ENCODE measurements around the gene MYO18B.

The MYO18B gene

GRCh38 chr22:25892678-25893077, 150.7 kb downstream of the MYO18B start:
- H3K36me3 Mint-ChIP-seq = no peaks in the 10 kb centered on the region

GRCh38 chr22:25895678-25896077, 153.7 kb downstream of the MYO18B start:
- Mint-ChIP-seq H3K27ac (no peak overlapping the region), H3K9me3 (no peaks in the 10 kb centered on the region), H3K4me1 (no peaks in the 10 kb centered on the region), H3K4me3 (no peak overlapping the region), H3K36me3 (no peaks in the 10 kb centered on the region), H3K27me3 (peaks cover 4% of the 10 kb centered on the region)

More at GRCh38 chr22:25892678-25893077, 150.7 kb downstream of the MYO18B start:
- Mint-ChIP-seq H3K4me3 (no peak overlapping the region), H3K4me1 (no peaks in the 10 kb centered on the region), H3K9me3 (no peaks in the 10 kb centered on the region), H3K27ac (no peak overlapping the region), H3K27me3 (peaks cover 6% of the 10 kb centered on the region)

- H3K9me3 Mint-ChIP-seq = no peaks in the 10 kb centered on the region
- H3K27ac Mint-ChIP-seq = no peak overlapping the region
- H3K4me3 Mint-ChIP-seq = no peak overlapping the region
- H3K4me1 Mint-ChIP-seq = no peaks in the 10 kb centered on the region
- no peaks in the 10 kb centered on the region for H3K36me3 Mint-ChIP-seq
- peaks cover 4% of the 10 kb centered on the region for H3K27me3 Mint-ChIP-seq
Observed at GRCh38 chr22:25896098-25896497, 154.1 kb downstream of the MYO18B start.

- Mint-ChIP-seq H3K36me3 (no peaks in the 10 kb centered on the region), H3K27ac (no peak overlapping the region), H3K4me3 (no peak overlapping the region), H3K4me1 (no peaks in the 10 kb centered on the region), H3K27me3 (peaks cover 4% of the 10 kb centered on the region), H3K9me3 (no peaks in the 10 kb centered on the region)
Observed at GRCh38 chr22:25896592-25896991, 154.6 kb downstream of the MYO18B start.

GRCh38 chr22:25898707-25899365, 156.8 kb downstream of the MYO18B start:
- no peak overlapping the region for H3K4me3 Mint-ChIP-seq
- H3K9me3 Mint-ChIP-seq = no peaks in the 10 kb centered on the region
- H3K36me3 Mint-ChIP-seq = no peaks in the 10 kb centered on the region
- H3K27ac Mint-ChIP-seq = no peak overlapping the region
- H3K27me3 Mint-ChIP-seq = peaks cover 5% of the 10 kb centered on the region
- H3K4me1 Mint-ChIP-seq = no peaks in the 10 kb centered on the region

GRCh38 chr22:25899566-25899965, 157.6 kb downstream of the MYO18B start:
- Mint-ChIP-seq H3K36me3 (no peaks in the 10 kb centered on the region), H3K4me3 (no peak overlapping the region), H3K27me3 (peaks cover 8% of the 10 kb centered on the region), H3K9me3 (no peaks in the 10 kb centered on the region), H3K27ac (no peak overlapping the region), H3K4me1 (no peaks in the 10 kb centered on the region)

GRCh38 chr22:25900390-25900789, 158.4 kb downstream of the MYO18B start:
- H3K4me3 Mint-ChIP-seq = no peak overlapping the region
- H3K36me3 Mint-ChIP-seq = no peaks in the 10 kb centered on the region
- no peaks in the 10 kb centered on the region for H3K9me3 Mint-ChIP-seq
- peaks cover 8% of the 10 kb centered on the region for H3K27me3 Mint-ChIP-seq
- H3K27ac Mint-ChIP-seq = no peak overlapping the region
- no peaks in the 10 kb centered on the region for H3K4me1 Mint-ChIP-seq

GRCh38 chr22:25900880-25901279, 158.9 kb downstream of the MYO18B start:
- Mint-ChIP-seq H3K4me3 (no peak overlapping the region), H3K27me3 (peaks cover 8% of the 10 kb centered on the region), H3K27ac (no peak overlapping the region), H3K4me1 (no peaks in the 10 kb centered on the region), H3K9me3 (no peaks in the 10 kb centered on the region), H3K36me3 (no peaks in the 10 kb centered on the region)

GRCh38 chr22:25902402-25902801, 160.4 kb downstream of the MYO18B start:
- Mint-ChIP-seq H3K4me1 (no peaks in the 10 kb centered on the region), H3K9me3 (peaks cover 5% of the 10 kb centered on the region), H3K4me3 (no peak overlapping the region), H3K27me3 (peaks cover 6% of the 10 kb centered on the region), H3K36me3 (no peaks in the 10 kb centered on the region), H3K27ac (no peak overlapping the region)

GRCh38 chr22:25903294-25903693, 161.3 kb downstream of the MYO18B start:
- H3K27me3 Mint-ChIP-seq = peaks cover 6% of the 10 kb centered on the region
- H3K9me3 Mint-ChIP-seq = peaks cover 5% of the 10 kb centered on the region
- H3K27ac Mint-ChIP-seq = no peak overlapping the region
- no peaks in the 10 kb centered on the region for H3K4me1 Mint-ChIP-seq
- H3K36me3 Mint-ChIP-seq = no peaks in the 10 kb centered on the region
- no peak overlapping the region for H3K4me3 Mint-ChIP-seq

- peaks cover 4% of the 10 kb centered on the region for H3K27me3 Mint-ChIP-seq
- no peaks in the 10 kb centered on the region for H3K4me1 Mint-ChIP-seq
- no peaks in the 10 kb centered on the region for H3K36me3 Mint-ChIP-seq
- peaks cover 5% of the 10 kb centered on the region for H3K9me3 Mint-ChIP-seq
- no peak overlapping the region for H3K27ac Mint-ChIP-seq
- no peak overlapping the region for H3K4me3 Mint-ChIP-seq
Observed at GRCh38 chr22:25908212-25908611, 166.2 kb downstream of the MYO18B start.

- Mint-ChIP-seq H3K36me3 (no peaks in the 10 kb centered on the region), H3K27me3 (peaks cover 4% of the 10 kb centered on the region), H3K4me1 (no peaks in the 10 kb centered on the region), H3K9me3 (peaks cover 5% of the 10 kb centered on the region), H3K4me3 (no peak overlapping the region), H3K27ac (no peak overlapping the region)
Observed at GRCh38 chr22:25908755-25909154, 166.8 kb downstream of the MYO18B start.

GRCh38 chr22:25909614-25910387, 167.8 kb downstream of the MYO18B start:
- Mint-ChIP-seq H3K9me3 (peaks cover 5% of the 10 kb centered on the region), H3K36me3 (no peaks in the 10 kb centered on the region), H3K4me1 (no peaks in the 10 kb centered on the region), H3K4me3 (no peak overlapping the region), H3K27me3 (peaks cover 1% of the 10 kb centered on the region), H3K27ac (no peak overlapping the region)

- H3K4me1 Mint-ChIP-seq = no peaks in the 10 kb centered on the region
- H3K9me3 Mint-ChIP-seq = peaks cover 5% of the 10 kb centered on the region
Observed at GRCh38 chr22:25911243-25911972, 169.4 kb downstream of the MYO18B start.

GRCh38 chr22:25919452-25919851, 177.5 kb downstream of the MYO18B start:
- Mint-ChIP-seq H3K27ac (no peak overlapping the region), H3K9me3 (peaks cover 8% of the 10 kb centered on the region), H3K4me1 (no peaks in the 10 kb centered on the region), H3K4me3 (no peak overlapping the region), H3K27me3 (peaks cover 17% of the 10 kb centered on the region), H3K36me3 (no peaks in the 10 kb centered on the region)

More at GRCh38 chr22:25911243-25911972, 169.4 kb downstream of the MYO18B start:
- H3K36me3 Mint-ChIP-seq = no peaks in the 10 kb centered on the region
- no peak overlapping the region for H3K27ac Mint-ChIP-seq
- peaks cover 4% of the 10 kb centered on the region for H3K27me3 Mint-ChIP-seq
- no peak overlapping the region for H3K4me3 Mint-ChIP-seq

GRCh38 chr22:25922141-25922540, 180.2 kb downstream of the MYO18B start:
- Mint-ChIP-seq H3K27me3 (peaks cover 17% of the 10 kb centered on the region), H3K4me3 (no peak overlapping the region), H3K9me3 (peaks cover 7% of the 10 kb centered on the region), H3K27ac (no peak overlapping the region), H3K4me1 (no peaks in the 10 kb centered on the region), H3K36me3 (no peaks in the 10 kb centered on the region)

All from activated naive CD4-positive, alpha-beta T cell treated with anti-CD3 and anti-CD28 coated beads, Interleukin-2, amount 50 U/mL, for 24 hours (primary cell).